Adipose tissue (tissue), 3 donors: ENCODE data around the gene PLK5. TPM values are rescaled to one million over a fixed set of nuclear protein-coding genes. Genes with fewer than 3 reads are reported as not detected.

Source experiments
- H3K27ac ChIP-seq: one replicate; pipeline ENCODE4 v1.5.1; 2013; ENCODE audit warnings: low read depth, low read length
- WGBS, 3 donors: extraction: QIAGEN DNeasy Blood & Tissue Kit; methylation state at CpG; one replicate each; pipeline ENCODE4 v1.1.7; 2013; 5-methylcytosine and 5-hydroxymethylcytosine counted together
- polyA plus RNA-seq, 3 donors: library from polyadenylated mRNA; stranded (reverse); fragments of 200-250 nt; gene quantifications; one replicate each; pipeline ENCODE4 v1.2.3, GENCODE V29; 2013
- donor health status: healthy with polysubstance abuse.
- donor health status: Bipolar disorder and iron deficiency.
- donor health status: healthy.

Gene PLK5
- polyA plus RNA-seq, 3 donors, result 0.07 TPM; not detected in 2

DNA sequence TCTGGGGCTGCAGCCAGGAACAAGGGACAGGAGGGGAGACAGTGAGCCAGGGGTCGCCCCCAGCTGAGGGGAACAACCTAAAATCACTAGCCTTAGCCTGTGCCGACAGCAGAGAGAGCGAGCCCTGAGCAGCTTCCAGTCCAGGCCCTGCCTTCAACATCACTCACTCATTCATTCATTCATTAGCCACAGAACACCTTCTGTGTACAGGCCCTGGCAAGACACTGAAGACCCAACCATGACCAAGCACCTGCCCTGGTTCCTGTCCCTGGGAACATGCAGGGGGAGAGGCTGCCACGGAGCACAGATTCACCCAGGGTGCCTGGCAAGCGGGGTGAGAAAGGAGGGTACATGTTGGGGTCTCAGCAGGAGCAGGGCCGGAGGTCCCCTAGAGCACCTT, 39.4 kb downstream of the PLK5 start:
- 89 to 90% (median 90%) methylated on average over 6 of the region's 6 CpGs for WGBS, 3 donors
- H3K27ac ChIP-seq, result no peak overlapping the region

DNA sequence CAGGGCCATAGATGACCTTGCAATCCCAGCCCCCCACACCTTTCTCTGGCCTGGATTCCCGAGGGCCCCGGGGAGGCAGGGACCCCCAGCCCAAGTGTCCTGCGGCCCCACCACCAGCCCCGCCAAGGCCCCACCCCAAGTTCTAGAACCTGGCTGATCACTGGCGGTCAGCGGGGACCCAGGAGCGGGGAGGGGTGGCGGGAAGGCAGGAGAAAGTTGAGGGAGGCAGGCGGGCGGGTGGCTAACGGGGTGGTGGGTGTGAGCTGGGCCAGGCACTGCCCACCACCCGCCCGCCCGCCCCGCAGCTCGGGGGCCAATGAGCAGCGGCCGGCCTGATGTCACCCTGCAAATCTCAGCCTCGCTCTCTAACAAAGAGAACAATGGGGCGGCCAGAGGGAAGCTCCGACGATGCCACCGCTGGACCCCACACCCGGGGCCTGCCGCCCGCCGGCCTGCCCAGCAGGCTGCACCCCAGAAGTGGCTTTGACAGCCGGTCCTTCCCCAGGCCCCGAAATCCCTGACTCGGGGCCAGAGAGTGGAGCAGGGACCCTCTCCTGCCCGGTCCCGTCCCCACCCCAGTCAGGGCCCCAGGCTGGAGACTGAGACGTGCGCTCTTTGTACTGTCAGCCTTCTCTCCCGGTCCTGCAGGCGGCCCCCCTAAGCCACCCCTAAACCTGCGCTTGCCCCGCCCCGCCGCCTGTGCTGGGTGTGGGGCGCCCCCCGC, 42.7 kb downstream of the PLK5 start:
- 17 to 20% (median 19%) methylated on average over 31 to 41 of the region's 42 CpGs for WGBS, 3 donors

GRCh38 chr19:1567116-1567847, 43.4 kb downstream of the PLK5 start:
- 0 to 2% (median 1%) methylated on average over 75 to 107 of the region's 108 CpGs for WGBS, 3 donors
- H3K27ac ChIP-seq, result peak overlapping the region; percentile 35

More for the DNA sequence above, 42.7 kb downstream of the PLK5 start:
- peak overlapping the region; percentile 35 for H3K27ac ChIP-seq

DNA sequence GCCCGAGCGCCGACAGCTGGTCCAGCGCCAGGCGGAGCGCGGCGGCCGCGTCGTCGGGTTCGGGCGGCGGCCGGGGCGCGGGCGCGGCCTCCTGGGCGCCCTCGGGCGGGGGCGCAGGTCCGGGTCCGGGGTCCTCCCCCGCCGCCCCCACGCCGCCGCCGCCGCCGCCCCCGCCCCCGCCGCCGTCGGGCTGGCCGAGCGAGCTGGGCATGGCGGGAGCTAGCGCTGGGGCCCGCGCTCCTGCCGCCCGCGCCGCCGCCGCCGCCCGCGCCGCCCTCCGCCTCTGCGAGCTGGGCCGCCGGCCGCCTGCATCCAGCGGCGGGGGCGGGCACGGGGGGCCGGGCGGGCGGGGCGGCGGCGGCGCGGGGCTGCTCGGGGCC, 44.0 kb downstream of the PLK5 start:
- 0 to 3% (median 1%) methylated on average over 13 to 58 of the region's 73 CpGs for WGBS, 3 donors
- H3K27ac ChIP-seq, result no peak overlapping the region

GRCh38 chr19:1568320-1569019, 44.6 kb downstream of the PLK5 start, which contains the start of gene MEX3D:
Gene MEX3D (minus strand): TSS chr19:1568325. CDS start chr19:1568058, 267 bp downstream.
- 7 to 9% (median 7%) methylated on average over 31 to 62 of the region's 63 CpGs for whole genome bisulfite sequencing, 3 donors
- peak within 1 kb of the TSS; percentile 35 for H3K27ac ChIP-seq

- H3K27ac ChIP-seq, result no peak overlapping the region
- 71 to 80% (median 77%) methylated on average over 4 of the region's 4 CpGs for WGBS, 3 donors
Observed at GRCh38 chr19:1569997-1570396, 46.1 kb downstream of the PLK5 start.

GRCh38 chr19:1570836-1571235, 47.0 kb downstream of the PLK5 start:
- H3K27ac ChIP-seq, result no peak overlapping the region
- 93 to 97% (median 95%) methylated on average over 13 of the region's 13 CpGs for WGBS, 3 donors

GRCh38 chr19:1571358-1571757, 47.5 kb downstream of the PLK5 start:
- 92 to 94% (median 93%) methylated on average over 12 of the region's 12 CpGs for WGBS, 3 donors
- no peak overlapping the region for H3K27ac ChIP-seq

DNA sequence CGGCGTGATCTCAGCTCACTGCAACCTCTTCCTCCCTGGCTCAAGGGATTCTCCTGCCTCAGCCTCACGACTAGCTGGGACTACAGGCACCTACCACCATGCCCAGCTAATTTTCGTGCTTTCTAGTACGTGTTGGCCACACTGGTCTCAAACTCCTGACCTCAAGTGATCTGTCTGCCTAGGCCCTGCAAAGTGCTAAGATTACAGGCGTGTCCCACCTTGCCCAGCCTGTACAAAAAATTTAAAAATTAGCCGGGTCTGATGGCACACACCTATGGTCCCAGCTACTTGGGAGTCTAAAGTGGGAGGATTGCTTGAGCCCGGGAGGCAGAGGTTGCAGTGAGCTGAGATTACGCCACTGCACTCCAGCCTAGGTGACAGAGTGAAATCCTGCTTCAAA, 48.9 kb downstream of the PLK5 start:
- 77 to 86% (median 79%) methylated on average over 9 of the region's 9 CpGs for WGBS, 3 donors

DNA sequence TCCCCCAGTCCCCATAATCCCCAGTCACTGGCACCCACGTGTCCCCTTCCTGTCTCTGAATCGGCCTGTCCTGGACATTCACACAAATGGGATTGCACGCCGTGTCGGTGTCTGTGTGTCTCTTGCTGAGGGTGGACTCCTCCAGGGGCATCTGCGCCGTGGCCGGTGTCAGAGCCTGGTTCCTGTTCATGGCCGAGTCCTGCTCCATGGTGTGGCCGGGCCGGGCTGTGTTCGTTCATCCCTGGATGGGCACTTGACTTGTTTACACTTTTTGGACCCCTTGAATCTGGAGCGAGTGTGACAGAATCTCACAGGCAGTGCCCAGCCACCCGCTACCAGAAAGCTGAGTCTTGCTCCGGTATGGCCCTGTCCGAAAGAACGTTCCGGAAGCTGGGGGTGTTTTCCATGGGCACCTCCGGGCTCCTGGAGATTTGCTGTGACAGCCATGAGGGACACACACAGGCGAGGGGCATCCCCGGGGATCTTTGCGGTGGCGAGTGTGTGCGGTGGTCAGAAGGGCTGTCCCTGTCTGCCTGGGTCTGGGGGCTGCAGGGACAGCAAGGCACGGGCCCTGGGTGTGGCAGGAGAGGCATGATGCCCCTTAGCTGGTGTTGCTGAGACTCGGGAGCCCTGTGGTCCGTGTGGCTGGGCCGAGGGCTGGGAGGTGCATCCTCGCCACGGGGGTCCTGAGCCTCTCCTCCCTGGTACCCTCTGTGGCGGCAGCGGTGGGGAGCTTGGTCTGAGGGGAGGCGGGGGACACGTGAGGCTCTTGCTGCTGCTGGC, 50.7 kb downstream of the PLK5 start:
- no peak overlapping the region for H3K27ac ChIP-seq
- WGBS, 3 donors, result 83 to 87% (median 86%) methylated on average over 31 to 34 of the region's 34 CpGs

More for the DNA sequence above, 48.9 kb downstream of the PLK5 start:
- no peak overlapping the region for H3K27ac ChIP-seq

DNA sequence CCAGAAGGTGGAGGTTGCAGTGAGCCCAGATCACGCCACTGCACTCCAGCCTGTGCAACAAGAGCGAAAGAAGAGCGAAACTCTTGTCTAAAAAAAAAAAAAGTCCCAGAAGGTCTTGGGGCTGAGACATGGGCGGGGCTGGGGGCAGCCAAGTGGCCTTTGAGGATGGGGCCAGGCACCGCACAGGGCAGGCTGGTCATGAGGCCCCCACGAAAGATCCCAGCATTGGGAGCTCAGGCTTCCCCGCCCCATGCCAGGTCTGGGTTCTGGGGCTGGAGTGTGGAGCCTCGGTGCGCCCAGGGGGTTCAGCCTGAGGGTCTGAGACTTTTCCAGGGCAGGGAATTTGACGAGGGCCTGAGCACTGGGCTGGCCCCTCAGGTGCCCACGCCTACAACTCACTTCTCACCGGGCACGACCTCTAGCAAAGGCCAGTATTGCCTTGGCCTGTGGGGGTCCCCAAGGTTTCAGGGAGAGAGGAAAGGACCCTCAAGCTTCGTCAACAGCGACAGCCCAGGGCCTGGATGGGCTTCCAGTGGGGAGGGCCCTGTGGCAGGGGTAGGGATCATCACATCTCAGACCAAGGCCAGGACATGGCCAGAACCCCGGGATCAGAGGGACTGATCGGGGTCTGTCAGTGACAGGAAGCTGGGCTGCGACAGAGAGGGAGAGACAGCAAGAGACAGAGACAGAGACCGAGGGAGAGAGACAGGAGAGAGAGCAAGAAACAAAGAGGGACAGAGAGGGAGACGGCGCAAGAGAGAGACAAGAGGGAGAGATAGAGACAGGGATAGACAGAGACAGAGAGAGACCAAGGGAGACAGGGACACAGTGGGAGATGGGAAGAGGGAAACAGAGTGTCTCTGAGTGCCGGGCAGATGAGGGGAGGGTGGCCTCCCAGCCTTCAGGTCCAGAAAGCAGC, 51.7 kb downstream of the PLK5 start:
- WGBS, 3 donors, result 82 to 85% (median 83%) methylated on average over 22 of the region's 22 CpGs
- H3K27ac ChIP-seq, result no peak overlapping the region

DNA sequence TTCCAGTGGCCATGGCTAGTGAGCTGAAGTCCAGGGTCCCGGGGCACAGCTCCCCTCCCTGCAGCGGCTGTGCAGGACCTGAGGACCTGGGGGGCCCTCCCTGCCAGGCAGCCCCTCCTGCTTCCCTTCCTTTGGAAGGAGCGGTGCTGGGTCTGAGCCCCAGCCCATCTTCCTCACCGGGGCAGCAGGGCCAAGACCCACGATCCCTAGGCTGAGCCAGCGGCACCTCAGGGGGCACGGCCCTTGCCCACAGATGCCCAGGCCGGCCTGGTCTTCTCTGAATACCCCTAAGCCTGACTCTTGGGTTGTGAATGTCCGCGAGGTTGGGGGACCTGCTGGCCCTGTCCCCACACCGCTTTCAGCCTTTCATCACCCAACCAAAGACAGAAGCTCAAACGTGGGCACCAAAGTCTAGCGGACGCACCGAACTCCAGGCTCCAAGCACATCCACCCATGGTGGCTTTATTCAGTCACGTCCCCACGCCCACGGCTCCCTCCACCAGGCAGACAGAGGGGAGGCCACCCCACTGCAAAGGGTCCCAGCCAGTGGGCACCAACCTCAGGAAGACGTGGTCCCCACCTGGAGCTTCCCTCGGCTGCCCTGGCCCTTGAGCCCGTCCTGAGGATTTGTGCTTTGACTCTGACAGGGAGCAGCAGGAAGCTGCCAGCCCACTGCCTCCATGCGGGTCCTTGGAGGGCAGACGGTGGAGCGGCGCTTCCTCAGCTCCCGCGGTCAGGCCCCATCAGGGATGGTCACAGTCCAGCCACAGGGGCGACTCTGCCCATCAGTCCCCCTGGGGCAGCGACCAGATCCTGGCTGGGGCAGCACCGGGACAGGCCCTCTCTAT, 52.6 kb downstream of the PLK5 start:
- WGBS, 3 donors, result 87 to 91% (median 87%) methylated on average over 28 to 30 of the region's 30 CpGs
- no peak overlapping the region for H3K27ac ChIP-seq

GRCh38 chr19:1577090-1577928, 53.4 kb downstream of the PLK5 start:
- WGBS, 3 donors, result 78 to 89% (median 87%) methylated on average over 39 to 41 of the region's 41 CpGs
- H3K27ac ChIP-seq, result no peak overlapping the region

- no peak overlapping the region for H3K27ac ChIP-seq
- 89 to 92% (median 91%) methylated on average over 47 to 49 of the region's 49 CpGs for WGBS, 3 donors
Observed at GRCh38 chr19:1577929-1578618, 54.2 kb downstream of the PLK5 start.

GRCh38 chr19:1579222-1579621, 55.3 kb downstream of the PLK5 start:
- 95 to 97% (median 96%) methylated on average over 16 to 20 of the region's 20 CpGs for WGBS, 3 donors
- H3K27ac ChIP-seq, result no peak overlapping the region
